ENCODE measurements around the gene CFAP161. TPM values are rescaled to one million over a fixed set of nuclear protein-coding genes. Genes with fewer than 3 reads are reported as not detected.

Gene CFAP161
- total and polyA plus RNA-seq, 2 of the 13 experiments (the other 11 are each of a cell fraction or from before 2014, with no cell fraction given), result not detected

GRCh38 chr15:81197255-81197630 is 63.2 kb downstream of the CFAP161 start (continued):
- no peak for TF ChIP-seq SNAPC4 (CRISPR knock-in tag; IDR thresholded peaks at IDR 0.05)
- no peak for TF ChIP-seq HNF1A (IDR thresholded peaks at IDR 0.05; ENCODE audit: low read depth)
- no peak for TF ChIP-seq HNF1A (CRISPR knock-in tag; IDR thresholded peaks at IDR 0.05; ENCODE audit: borderline replicate concordance)
- TF ChIP-seq ZNF124 (CRISPR knock-in tag; IDR thresholded peaks at IDR 0.05), result no peak

Data from HepG2 (cell line).